Measurements from ENCODE around the gene POLDIP3.
"Not testable (repeated sequence)": the region's sequence is repeated elsewhere in the genome, so short reads cannot be mapped to it uniquely, and the experiment has no call there.

The POLDIP3 gene

GRCh38 chr22:42622061-42622710, 7.5 kb upstream of the POLDIP3 start:
- no peak for TF ChIP-seq CTCF (IDR thresholded peaks at IDR 0.05; ENCODE audit: low read depth, low read length)
- H3K27me3 ChIP-seq = no peaks in the 10 kb centered on the region
- H3K4me1 ChIP-seq = no peaks in the 10 kb centered on the region
- no peaks in the 10 kb centered on the region for H3K9me3 ChIP-seq
- no peak overlapping the region for H3K4me3 ChIP-seq (ENCODE audit: low read depth, low read length)
- no peak for DNase-seq
- peaks cover 6% of the 10 kb centered on the region for H3K36me3 ChIP-seq

- H3K36me3 ChIP-seq = peaks cover 4% of the 10 kb centered on the region
- no peaks in the 10 kb centered on the region for H3K27me3 ChIP-seq
- no peaks in the 10 kb centered on the region for H3K9me3 ChIP-seq
- TF ChIP-seq CTCF (IDR thresholded peaks at IDR 0.05; ENCODE audit: low read depth, low read length) = peak; percentile 99
- H3K4me1 ChIP-seq = no peaks in the 10 kb centered on the region
- peak; percentile 92 for DNase-seq
- H3K4me3 ChIP-seq (ENCODE audit: low read depth, low read length) = no peak overlapping the region
These were observed 6.9 kb upstream of the POLDIP3 start for GRCh38 chr22:42621505-42622002.

GRCh38 chr22:42620084-42620483, 5.4 kb upstream of the POLDIP3 start:
- Histone ChIP-seq H3K9me3 (no peaks in the 10 kb centered on the region), H3K4me3 (ENCODE audit: low read depth, low read length) (no peak overlapping the region), H3K36me3 (peaks cover 4% of the 10 kb centered on the region), H3K27me3 (no peaks in the 10 kb centered on the region), H3K4me1 (no peaks in the 10 kb centered on the region)
- no peak for DNase-seq
- no peak for TF ChIP-seq CTCF (IDR thresholded peaks at IDR 0.05; ENCODE audit: low read depth, low read length)

GRCh38 chr22:42619261-42620063, 4.8 kb upstream of the POLDIP3 start:
- DNase-seq = no peak
- Histone ChIP-seq H3K4me3 (ENCODE audit: low read depth, low read length) (no peak overlapping the region), H3K27me3 (no peaks in the 10 kb centered on the region), H3K36me3 (peaks cover 5% of the 10 kb centered on the region), H3K4me1 (no peaks in the 10 kb centered on the region), H3K9me3 (no peaks in the 10 kb centered on the region)
- TF ChIP-seq CTCF (IDR thresholded peaks at IDR 0.05; ENCODE audit: low read depth, low read length) = no peak

- no peak overlapping the region for H3K4me3 ChIP-seq (ENCODE audit: low read depth, low read length)
- H3K27me3 ChIP-seq = no peaks in the 10 kb centered on the region
- H3K9me3 ChIP-seq = no peaks in the 10 kb centered on the region
- H3K4me1 ChIP-seq = peaks cover 6% of the 10 kb centered on the region; the same call in 1 of the 2 replicates
- DNase-seq = no peak
- peaks cover 7% of the 10 kb centered on the region for H3K36me3 ChIP-seq
- no peak for TF ChIP-seq CTCF (IDR thresholded peaks at IDR 0.05; ENCODE audit: low read depth, low read length)
These were observed 2.7 kb upstream of the POLDIP3 start for GRCh38 chr22:42617155-42617983.

- H3K27me3 ChIP-seq, DNase-seq, H3K4me1 ChIP-seq, H3K9me3 ChIP-seq: not testable (repeated sequence)
- Histone ChIP-seq H3K4me3 (ENCODE audit: low read depth, low read length) (peak overlapping the region; percentile 50), H3K36me3 (peaks cover 19% of the 10 kb centered on the region)
These were observed 1.1 kb upstream of the POLDIP3 start for GRCh38 chr22:42615860-42616175.

Measured in BE2C (cell line).